ENCODE measurements around the gene OR4N2. TPM values are rescaled to one million over a fixed set of nuclear protein-coding genes. Genes with fewer than 3 reads are reported as not detected.
"Not testable (repeated sequence)": the region's sequence is repeated elsewhere in the genome, so short reads cannot be mapped to it uniquely, and the experiment has no call there.

OR4N2 gene
- total RNA-seq, 1 experiment from 2014 or later, result not detected

DNA sequence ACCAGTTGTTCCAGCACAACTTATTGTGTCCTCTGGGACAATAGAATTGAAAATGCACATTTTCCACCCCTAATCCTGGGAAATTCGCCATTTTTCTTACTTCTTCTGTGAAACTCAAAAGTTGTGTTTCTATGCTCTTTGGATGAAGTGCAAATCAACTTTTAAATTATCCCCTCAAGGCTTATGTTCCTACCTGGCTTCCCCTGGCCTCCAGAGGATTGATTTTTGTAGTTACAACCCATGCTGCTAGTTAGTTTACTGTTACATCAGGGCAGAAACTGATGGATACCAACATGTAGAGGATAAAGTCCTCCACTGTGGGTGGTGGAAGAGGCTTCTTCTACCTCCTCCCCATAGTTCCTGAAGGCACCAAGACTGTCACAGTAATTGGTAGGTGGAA lies 30.4 kb upstream of the OR4N2 start, which contains the start of gene OR4M1:
Gene OR4M1, plus strand, starts transcription at position 301 of the 400 bp plus-strand sequence. CDS start 6,819 bp downstream, outside the sequence.
- H2AFZ ChIP-seq (ENCODE audit: low read depth, low read length, poor library complexity, severe bottlenecking); intact Hi-C loops (cut with micrococcal nuclease); H3K36me3 ChIP-seq (ENCODE audit: control insufficient read depth in 1 of 2, insufficient read depth in 2 of 2, low read length in 2 of 2); H3K4me3 ChIP-seq (replicated peaks in 1 of 2; ENCODE audit: low read depth in 1 of 2, low read length in 2 of 2); BruUV-seq (replicated peaks); H4K20me1 ChIP-seq (ENCODE audit: insufficient read depth); POLR2A ChIA-PET; ATAC-seq; H3K4me2 ChIP-seq (ENCODE audit: low read length); H3K4me1 ChIP-seq (ENCODE audit: control insufficient read depth in 1 of 2, insufficient read depth in 2 of 2, low read length in 2 of 2); CTCF ChIA-PET; H3K27me3 ChIP-seq (ENCODE audit: insufficient read depth, low read length); RAD21 ChIA-PET (ENCODE audit: low non-redundant PET in 1 of 2, low total read pairs in 2 of 2, uncharacterized antibody in 2 of 2, unreplicated experiment in 2 of 2); H3K79me2 ChIP-seq (ENCODE audit: insufficient read depth, low read length); H3K9ac ChIP-seq (ENCODE audit: low read length); DNase-seq (ENCODE audit: low read depth, low spot score); H3K27ac ChIP-seq (ENCODE audit: low read depth, low read length); H3K9me2 ChIP-seq (ENCODE audit: insufficient read depth): not testable (repeated sequence)
- H3K9me3 ChIP-seq (ENCODE audit: control insufficient read depth in 1 of 2, insufficient read depth in 1 of 2, low read depth in 1 of 2, low read length in 2 of 2), result peaks cover 10 to 31% of the 10 kb centered on the region in 2 experiments; a peak in 3 of 4 replicates

DNA sequence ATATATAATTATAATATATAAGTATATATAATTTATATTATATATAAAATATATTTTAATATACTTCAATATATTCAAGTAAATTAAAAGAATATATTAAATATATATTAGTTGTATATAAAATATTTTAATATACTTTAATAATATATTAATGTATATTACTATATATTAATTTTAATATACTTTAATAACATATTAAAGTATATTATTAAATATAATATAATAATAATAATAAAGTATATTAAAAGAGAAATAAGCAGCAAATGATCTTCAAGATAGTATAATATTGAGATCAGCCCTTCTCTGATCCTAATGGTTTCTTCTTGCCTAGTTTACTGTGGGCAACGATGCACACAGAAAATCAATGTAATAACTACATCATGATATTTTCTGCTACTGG lies 28.0 kb upstream of the OR4N2 start:
- Histone ChIP-seq H3K9me3 (ENCODE audit: control insufficient read depth in 1 of 2, insufficient read depth in 1 of 2, low read depth in 1 of 2, low read length in 2 of 2) (peaks cover 10 to 34% of the 10 kb centered on the region in 2 experiments; a peak in 3 of 4 replicates), H3K9ac (ENCODE audit: low read length) (no peak overlapping the region), H3K4me1 (ENCODE audit: control insufficient read depth in 1 of 2, insufficient read depth in 2 of 2, low read length in 2 of 2) (no peaks in the 10 kb centered on the region), H3K4me2 (ENCODE audit: low read length) (no peak overlapping the region), H3K9me2 (ENCODE audit: insufficient read depth) (no peaks in the 10 kb centered on the region), H2AFZ (ENCODE audit: low read depth, low read length, poor library complexity, severe bottlenecking) (no peak overlapping the region), H3K79me2 (ENCODE audit: insufficient read depth, low read length) (no peaks in the 10 kb centered on the region), H3K4me3 (replicated peaks in 1 of 2; ENCODE audit: low read depth in 1 of 2, low read length in 2 of 2) (no peak overlapping the region), H4K20me1 (ENCODE audit: insufficient read depth) (no peaks in the 10 kb centered on the region), H3K27ac (ENCODE audit: low read depth, low read length) (no peak overlapping the region), H3K27me3 (ENCODE audit: insufficient read depth, low read length) (no peaks in the 10 kb centered on the region), H3K36me3 (ENCODE audit: control insufficient read depth in 1 of 2, insufficient read depth in 2 of 2, low read length in 2 of 2) (no peaks in the 10 kb centered on the region; a peak in 1 of 4 replicates)
- BruUV-seq (replicated peaks), result no TSS peak
- ATAC-seq (no peak), DNase-seq (ENCODE audit: low read depth, low spot score) (no peak)
- intact Hi-C loops (cut with micrococcal nuclease), result no loop called here
- RAD21 ChIA-PET (ENCODE audit: low non-redundant PET in 1 of 2, low total read pairs in 2 of 2, uncharacterized antibody in 2 of 2, unreplicated experiment in 2 of 2), result no interaction called here
- POLR2A ChIA-PET, result no interaction called here
- CTCF ChIA-PET, result no interaction called here
- no peak for TF ChIP-seq ZNF274 (IDR thresholded peaks at IDR 0.05; ENCODE audit: low read depth, low read length)
- no peak for TF ChIP-seq EGR1 (IDR thresholded peaks at IDR 0.05; ENCODE audit: low read depth)
- TF ChIP-seq POLR2AphosphoS5 (IDR thresholded peaks at IDR 0.05; ENCODE audit: low read depth, low read length), result no peak
- TF ChIP-seq, protein P1, sequence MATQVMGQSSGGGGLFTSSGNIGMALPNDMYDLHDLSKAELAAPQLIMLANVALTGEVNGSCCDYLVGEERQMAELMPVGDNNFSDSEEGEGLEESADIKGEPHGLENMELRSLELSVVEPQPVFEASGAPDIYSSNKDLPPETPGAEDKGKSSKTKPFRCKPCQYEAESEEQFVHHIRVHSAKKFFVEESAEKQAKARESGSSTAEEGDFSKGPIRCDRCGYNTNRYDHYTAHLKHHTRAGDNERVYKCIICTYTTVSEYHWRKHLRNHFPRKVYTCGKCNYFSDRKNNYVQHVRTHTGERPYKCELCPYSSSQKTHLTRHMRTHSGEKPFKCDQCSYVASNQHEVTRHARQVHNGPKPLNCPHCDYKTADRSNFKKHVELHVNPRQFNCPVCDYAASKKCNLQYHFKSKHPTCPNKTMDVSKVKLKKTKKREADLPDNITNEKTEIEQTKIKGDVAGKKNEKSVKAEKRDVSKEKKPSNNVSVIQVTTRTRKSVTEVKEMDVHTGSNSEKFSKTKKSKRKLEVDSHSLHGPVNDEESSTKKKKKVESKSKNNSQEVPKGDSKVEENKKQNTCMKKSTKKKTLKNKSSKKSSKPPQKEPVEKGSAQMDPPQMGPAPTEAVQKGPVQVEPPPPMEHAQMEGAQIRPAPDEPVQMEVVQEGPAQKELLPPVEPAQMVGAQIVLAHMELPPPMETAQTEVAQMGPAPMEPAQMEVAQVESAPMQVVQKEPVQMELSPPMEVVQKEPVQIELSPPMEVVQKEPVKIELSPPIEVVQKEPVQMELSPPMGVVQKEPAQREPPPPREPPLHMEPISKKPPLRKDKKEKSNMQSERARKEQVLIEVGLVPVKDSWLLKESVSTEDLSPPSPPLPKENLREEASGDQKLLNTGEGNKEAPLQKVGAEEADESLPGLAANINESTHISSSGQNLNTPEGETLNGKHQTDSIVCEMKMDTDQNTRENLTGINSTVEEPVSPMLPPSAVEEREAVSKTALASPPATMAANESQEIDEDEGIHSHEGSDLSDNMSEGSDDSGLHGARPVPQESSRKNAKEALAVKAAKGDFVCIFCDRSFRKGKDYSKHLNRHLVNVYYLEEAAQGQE (IDR thresholded peaks at IDR 0.05; ENCODE audit: low read depth), result no peak
- TF ChIP-seq RAD21 (IDR thresholded peaks at IDR 0.05; ENCODE audit: low read depth), result no peak
- no peak for TF ChIP-seq SP1 (IDR thresholded peaks at IDR 0.05; ENCODE audit: low read depth)
- TF ChIP-seq EZH2phosphoT487 (IDR thresholded peaks at IDR 0.05; ENCODE audit: borderline replicate concordance), result no peak
- TF ChIP-seq, protein P2, sequence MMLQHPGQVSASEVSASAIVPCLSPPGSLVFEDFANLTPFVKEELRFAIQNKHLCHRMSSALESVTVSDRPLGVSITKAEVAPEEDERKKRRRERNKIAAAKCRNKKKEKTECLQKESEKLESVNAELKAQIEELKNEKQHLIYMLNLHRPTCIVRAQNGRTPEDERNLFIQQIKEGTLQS (IDR thresholded peaks at IDR 0.05), result no peak
- TF ChIP-seq, protein P3, sequence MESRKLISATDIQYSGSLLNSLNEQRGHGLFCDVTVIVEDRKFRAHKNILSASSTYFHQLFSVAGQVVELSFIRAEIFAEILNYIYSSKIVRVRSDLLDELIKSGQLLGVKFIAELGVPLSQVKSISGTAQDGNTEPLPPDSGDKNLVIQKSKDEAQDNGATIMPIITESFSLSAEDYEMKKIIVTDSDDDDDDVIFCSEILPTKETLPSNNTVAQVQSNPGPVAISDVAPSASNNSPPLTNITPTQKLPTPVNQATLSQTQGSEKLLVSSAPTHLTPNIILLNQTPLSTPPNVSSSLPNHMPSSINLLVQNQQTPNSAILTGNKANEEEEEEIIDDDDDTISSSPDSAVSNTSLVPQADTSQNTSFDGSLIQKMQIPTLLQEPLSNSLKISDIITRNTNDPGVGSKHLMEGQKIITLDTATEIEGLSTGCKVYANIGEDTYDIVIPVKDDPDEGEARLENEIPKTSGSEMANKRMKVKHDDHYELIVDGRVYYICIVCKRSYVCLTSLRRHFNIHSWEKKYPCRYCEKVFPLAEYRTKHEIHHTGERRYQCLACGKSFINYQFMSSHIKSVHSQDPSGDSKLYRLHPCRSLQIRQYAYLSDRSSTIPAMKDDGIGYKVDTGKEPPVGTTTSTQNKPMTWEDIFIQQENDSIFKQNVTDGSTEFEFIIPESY (IDR thresholded peaks at IDR 0.05; ENCODE audit: extremely low read depth, insufficient replicate concordance, low read length), result no peak
- TF ChIP-seq EZH2 (IDR thresholded peaks at IDR 0.05), result no peak
- TF ChIP-seq SRF (IDR thresholded peaks at IDR 0.05; ENCODE audit: low read depth), result no peak
- TF ChIP-seq CEBPB (IDR thresholded peaks at IDR 0.05; ENCODE audit: low read depth), result no peak
- TF ChIP-seq ZFX (IDR thresholded peaks at IDR 0.05), result no peak
- no peak for TF ChIP-seq TCF7L2 (IDR thresholded peaks at IDR 0.05; ENCODE audit: borderline replicate concordance, extremely low read depth, insufficient read depth, insufficient read length)
